ENCODE data around the gene TMC8. TPM values are rescaled to one million over a fixed set of nuclear protein-coding genes. Genes with fewer than 3 reads are reported as not detected.
"Not testable (repeated sequence)": the region's sequence is repeated elsewhere in the genome, so short reads cannot be mapped to it uniquely, and the experiment has no call there.

TMC8 gene
- polyA plus RNA-seq, 1 donor = 3.7 TPM

DNA sequence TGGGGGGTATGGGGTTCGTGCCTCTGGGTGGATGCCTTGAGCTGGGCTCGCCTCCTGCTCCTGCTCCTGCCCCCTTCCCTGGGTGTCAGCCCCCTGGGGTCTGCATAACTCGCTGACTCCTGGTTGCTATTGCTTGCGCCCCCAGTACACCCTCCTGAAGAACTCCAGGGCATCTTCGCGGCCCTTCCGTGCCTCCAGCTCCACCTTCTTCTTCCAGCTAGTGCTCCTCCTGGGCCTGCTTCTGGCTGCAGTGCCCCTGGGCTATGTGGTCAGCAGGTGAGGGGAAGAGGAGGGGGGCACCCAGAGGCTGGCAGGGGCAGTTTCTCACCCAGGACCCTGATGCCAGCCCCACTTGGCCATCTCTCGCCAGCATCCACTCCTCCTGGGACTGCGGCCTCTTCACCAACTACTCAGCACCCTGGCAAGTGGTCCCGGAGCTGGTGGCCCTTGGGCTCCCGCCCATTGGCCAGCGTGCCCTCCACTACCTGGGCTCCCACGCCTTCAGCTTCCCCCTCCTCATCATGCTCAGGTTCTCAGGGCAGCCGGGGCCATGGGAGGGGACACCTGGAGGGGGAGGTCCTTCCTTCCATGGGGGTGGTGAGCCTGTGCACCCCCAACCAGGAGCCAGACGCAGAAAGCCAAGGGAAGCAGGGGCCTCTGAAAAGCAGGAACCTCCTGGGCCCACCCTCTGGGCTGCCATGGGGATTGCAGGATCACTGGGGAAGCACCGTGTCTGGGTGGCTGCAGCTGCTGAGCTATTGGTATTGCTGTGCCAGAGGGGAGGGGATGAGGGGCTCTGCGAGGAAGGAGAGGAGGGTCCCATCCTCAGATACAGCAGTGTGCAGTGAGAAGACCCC lies 7.9 kb downstream of the TMC8 start:
- DNase-seq = no peak

DNA sequence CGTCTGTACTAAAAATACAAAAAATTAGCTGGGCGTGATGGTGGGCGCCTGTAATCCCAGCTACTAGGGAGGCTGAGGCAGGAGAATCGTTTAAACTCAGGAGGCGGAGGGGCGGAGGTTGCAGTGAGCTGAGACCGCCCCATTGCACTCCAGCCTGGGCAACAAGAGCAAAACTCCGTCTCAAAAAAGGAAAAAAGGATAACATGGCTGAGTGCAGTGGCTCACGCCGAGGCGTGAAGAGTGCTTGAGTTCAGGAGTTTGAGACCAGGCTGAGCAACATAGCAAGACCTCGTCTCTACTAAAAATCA lies 9.2 kb downstream of the TMC8 start:
- not testable (repeated sequence) for DNase-seq

DNA sequence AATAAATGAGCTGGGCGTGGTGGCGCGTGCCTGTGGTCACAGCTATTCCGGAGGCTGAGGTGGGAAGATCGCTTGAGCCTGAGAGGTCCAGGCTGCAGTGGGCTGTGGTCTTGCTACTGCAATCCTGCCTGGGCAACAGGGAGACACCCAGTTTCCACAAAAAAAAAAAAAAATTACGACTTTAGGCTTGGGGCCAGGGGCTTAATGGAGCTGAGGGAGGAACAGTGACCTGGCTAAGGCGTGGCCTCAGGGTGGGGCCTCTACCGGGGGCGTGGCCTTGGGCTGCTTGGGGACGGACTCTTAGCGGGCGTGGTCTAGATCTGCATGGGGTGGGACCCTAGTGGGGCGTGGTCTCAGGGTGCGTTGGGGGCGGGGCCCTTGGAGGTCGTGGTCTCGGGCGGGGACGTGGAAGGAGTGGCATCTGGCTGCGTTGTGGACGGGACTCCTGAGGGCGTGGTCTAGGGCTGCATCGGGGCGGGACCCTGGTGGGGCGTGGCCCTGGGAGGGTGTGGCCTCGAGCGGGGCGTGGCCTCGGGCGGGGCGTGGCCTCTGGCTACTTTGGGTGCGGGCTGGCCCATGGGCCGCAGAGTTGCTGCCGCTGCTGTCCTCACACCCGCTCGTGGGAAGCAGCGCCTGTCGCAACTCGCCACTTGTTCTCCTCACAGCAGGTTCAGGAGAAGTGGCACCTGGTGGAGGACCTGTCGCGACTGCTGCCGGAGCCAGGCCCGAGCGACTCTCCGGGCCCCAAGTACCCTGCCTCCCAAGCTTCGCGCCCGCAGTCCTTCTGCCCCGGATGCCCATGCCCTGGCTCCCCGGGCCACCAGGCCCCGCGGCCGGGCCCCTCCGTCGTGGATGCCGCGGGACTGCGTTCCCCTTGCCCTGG lies 9.8 kb downstream of the TMC8 start:
- DNase-seq = peak; percentile 54

DNA sequence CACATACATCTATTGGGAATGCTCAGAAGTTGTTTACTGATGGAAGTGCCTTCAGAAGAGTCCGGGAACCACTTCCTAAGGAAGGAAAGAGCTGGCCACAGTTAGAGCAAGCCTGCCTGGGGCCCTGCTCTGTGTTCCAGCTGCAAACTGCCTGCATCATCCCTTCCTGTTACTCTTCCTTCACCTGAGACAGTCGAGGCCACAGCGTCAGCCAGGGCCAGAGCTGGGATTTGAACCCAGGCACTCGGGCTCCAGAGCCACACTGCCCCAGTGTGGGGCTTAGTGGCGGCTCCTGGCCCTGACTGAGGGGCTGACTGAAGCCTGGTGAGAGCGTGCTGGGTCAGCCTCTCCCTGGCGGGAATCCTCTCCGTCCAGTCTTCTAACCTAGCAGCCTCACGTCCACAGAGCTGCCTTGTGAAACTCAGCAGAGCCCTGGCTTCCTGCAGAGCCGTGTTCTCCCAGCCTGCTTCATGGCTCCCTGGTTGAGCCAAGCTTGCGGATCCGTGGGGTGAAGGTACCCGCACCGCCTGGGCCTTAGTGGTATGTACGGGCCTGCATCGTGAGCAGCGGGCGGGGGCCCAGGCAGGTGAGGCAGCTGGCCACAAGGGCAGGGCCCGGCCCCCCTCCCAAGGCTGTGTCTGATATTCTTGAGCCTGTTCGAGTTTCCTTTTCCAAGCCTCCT lies 11.0 kb downstream of the TMC8 start:
- DNase-seq = no peak

DNA sequence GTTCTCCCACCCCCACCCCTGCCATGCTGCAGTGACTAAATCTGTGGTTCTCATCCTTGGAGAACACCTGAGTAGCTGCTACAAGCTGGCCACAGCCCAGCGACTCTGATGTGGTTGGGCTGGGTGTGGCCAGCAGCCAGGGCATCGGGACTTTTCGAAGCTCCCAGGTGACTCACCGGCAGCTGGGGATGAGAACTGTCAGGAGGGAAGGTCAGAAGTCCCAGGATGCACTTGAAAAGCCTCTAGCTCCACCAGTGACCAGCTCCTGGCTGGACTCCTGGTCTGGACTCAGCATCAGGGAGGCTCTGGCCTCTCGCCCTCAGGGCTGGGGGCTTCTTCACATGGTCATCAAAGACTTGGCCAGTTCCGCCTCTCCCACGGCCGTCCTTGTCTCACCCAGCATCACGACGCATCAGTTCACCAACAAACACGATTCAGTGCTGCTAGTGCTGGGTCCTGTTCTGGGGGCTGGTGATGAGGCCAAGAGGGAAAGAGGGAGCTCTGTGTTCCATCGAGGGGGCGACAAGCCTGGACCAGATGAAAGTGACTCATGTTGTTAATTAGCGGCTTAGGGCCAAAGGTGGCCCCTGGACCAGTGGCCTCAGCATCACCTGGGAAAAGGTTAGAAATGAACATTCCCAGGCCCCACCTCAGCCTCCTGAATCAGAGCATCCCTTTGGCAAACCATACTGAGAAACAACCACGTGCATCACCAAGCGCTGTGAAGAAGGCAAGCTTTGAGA lies 11.7 kb downstream of the TMC8 start:
- no peak for DNase-seq

DNA sequence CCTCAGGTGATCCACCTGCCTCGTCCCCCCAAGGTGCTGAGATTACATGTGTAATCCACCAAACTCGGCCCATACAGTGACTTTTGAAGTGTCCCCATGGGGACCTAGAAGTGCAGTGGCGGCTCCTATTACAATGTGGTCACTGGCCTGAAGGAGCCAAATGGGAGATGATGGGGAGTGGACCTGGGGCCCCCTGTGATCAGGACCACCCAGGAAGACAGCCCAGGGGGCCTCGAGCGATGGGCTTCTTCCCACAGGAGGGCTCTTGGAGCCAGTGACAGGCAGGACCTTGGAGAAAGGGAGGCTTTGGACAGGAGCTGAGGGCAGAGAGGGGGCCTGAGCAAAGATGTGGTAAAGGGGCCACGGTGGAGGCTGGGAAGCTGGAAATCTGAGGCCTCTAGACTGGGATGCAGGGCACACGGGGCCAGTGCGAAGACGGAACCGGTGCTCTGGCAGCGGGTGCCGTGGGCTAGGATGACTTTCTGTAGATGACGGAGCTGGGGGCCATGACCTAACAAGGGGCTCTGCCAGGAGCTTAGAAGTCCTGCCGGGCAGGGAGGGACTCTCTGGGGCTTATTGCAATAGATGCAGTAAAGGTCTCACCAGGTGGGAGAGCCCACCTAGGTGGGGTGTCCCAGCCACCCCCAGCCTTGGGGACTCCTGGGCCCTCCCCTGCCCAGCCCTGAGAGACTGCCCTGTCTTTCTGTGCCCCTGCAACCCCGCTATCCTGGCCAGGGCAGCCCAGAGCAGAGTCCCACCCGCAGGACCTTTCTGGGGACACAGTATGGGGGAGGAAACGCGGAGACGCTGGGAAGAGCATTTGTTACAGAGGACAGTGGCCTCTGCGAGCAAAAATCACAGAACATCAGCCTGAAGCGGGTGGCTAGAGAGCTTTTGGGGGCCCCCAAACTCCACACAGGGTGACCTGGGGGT lies 12.9 kb downstream of the TMC8 start:
- no peak for DNase-seq

DNA sequence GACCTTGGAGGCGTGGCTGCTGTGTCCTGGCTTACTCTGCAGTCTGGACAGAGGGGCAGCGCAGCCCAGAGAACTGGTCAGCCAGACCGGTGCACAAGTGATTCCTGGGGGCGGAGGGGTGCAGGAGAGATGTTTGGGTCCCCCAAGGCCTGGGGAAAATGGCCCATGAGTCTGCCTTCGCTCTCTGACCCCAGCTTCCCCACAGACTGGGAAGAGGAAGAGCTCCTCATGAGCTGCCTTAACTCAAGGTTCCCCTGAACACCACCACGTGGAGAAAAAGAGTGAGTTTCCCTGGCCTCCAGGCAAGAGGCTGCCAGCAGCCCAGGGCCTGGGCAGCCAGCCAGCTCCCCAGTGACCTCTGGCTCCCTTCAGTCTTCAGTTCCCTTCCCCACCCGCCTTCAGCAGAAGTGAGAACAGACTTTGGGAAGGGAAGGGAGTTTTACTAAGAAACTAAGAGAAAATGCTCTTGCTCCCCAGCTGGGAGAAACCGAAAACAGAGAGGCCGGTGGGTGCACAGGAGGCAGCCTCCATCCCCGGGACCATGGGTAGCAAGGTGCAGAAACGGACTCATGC lies 13.7 kb downstream of the TMC8 start:
- peak; percentile 85 for DNase-seq

DNA sequence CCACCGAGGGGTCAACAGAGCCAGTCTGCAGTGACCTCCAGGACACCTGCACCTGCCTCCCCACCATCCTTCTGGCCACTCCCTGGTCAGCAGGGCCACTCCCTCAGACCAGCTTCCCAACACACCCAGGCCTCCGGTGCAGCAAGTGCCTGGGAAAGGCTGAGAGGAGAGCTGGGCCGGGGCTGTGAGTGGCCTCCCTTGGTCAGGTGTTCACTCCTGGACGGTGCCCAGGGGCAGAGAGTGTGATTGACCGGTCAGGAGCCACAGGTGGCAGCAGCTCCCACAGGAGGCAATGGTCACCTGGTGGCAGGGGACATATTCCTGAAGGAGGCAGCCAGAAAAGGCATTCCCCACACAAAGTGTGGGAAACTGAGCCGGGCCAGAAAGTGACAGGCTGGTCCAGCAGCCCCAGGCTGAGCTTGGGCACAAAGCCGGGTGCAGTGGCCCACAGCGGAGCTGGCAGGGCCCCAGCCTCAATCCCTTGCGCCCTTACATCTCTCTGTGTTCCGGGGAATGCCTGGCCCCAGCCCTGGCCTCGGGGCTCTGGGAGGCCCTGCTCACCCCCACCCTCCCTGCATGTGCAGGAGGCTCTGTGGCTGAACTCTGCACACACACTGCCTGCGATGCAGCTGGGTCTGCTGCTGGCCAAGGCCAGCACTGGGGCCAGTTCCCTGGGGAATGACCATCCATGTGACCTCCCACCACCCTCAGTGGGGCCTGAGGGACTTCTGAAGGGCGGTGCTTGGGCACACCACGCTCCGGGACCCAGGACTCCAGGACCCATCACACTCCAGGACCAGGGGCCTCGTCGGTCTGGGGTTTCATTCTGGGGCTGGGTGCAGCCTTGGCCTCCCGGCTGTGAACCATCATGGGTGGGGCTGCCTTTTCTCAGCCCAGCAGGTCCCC lies 14.4 kb downstream of the TMC8 start:
- peak; percentile 73 for DNase-seq

DNA sequence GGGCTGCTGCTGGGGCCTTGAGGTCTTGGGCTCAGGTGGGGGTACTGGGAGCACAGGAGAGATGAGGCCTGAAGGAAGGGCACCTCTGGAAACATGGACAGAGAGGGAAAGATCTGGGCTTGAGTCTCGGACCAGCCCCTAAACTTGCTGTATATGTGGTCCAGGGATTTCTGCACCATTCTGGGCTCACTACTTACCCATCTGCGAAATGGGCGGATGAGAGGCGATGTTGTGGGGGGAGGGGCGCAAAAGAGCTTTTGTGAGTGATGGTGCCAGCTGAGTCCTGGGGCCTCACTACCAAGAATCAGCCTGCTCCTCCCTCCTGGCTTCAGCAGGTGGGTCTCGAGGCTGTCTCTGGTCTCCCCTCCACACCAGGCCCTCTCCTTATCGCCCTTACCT lies 15.9 kb downstream of the TMC8 start:
- DNase-seq = no peak

DNA sequence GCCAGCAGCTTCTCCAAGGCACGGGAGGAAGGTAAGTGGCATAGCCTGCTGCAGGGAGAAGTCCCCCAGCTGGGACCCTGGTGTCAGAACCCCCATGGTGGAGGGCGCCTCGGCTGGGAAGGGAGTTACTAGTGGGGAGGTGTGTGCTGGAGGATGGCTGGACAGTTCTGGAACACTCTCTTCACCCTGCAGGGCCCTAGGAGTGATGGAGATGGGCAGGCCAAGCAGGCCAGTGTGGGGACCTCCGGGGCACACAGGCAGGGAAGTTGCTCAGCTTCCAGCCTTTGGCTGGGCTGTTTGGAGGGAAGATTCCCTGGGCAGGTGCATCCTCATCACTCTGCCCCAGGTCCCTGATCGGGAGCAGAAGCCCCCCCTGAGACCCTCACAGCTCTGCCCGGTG lies 16.3 kb downstream of the TMC8 start:
- no peak for DNase-seq

DNA sequence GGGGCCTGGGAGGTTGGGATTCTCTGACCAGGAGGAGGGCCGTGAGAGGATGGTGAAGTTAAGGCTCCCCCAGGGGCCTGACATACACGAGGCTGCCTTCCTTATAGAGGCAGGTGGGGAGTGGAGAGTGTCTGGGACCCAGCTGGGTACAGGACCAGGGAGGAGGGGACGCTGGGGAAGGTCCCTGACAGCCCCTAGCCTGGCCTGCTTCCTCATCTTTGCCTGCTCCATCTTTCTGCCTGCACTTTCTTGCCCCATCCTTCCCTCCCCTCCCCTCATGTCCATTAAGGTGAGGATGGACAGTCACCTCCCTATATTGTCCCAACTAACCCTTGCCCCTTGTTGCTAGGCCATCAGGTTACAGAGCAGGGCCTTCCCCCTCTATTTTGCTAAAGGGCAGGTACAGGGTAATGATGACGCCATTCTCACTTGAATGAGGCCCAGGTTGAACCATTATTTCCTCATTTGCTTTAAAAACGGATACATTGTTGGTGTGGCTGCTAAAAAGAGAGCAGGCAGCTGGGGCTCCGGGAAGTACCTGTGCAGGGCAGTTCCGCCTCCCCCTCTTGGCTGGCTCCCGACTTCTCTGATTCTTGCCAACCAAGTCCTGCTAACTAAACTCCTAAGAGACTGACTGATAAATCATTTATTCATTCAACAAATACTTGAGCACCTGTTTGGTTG lies 16.9 kb downstream of the TMC8 start:
- no peak for DNase-seq

DNA sequence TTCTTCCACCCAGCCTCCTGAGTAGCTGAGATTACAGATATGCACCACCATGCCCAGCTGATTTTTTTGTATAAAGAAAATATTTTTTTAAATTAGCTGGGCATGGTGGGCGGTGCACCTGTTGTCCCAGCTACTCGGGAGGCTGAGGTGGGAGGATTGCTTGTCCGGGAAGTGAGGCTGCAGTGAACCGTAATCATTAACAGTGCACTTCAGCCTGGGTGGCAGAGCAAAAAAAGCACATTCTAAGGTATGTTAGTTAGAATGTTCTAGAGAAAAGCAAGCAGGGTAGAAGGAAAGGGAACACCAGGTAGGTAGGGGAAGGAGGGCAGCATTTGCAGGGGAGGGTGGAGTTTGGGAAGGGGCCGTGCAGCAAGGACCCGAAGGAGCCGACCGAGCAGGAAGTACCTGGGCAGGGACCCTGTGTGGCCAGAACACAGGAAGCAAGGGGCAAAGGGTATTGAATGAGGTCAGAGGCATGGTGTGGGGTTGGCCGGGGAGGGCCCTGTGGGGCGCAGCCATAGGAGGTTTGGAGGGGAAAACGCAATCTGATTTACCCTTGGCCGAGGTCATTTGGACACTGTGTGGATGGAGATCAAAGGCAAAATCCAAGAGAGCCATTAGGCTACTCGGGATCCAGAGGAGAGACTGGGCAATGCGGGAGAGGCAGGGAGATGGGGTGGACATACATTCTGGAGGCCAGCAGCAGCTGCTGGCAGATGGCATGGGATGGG lies 17.9 kb downstream of the TMC8 start:
- DNase-seq = no peak

DNA sequence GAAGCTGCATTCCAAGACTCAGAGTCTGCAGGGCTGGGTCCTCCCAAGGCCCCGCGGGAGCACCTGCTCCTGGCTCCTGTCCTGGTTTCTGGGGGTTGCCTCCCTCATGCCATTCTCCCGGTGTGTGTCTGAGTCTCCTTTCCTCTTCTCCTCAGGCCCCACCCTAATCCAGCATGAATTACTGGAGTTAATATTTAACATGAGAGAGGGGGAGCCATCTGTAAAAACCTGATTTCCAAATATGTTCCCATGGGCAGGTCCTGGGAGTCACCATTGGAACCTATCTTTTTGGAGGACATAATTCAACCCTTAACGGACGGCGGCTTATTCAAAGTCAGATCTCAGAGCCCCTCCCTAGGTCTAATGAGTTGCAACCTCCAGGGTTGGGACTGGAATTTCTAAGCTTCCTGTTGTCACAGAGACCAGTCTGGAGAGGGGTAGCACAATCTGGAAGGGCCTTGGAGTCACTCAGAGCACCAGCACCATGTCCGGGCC lies 21.0 kb downstream of the TMC8 start:
- no peak for DNase-seq

DNA sequence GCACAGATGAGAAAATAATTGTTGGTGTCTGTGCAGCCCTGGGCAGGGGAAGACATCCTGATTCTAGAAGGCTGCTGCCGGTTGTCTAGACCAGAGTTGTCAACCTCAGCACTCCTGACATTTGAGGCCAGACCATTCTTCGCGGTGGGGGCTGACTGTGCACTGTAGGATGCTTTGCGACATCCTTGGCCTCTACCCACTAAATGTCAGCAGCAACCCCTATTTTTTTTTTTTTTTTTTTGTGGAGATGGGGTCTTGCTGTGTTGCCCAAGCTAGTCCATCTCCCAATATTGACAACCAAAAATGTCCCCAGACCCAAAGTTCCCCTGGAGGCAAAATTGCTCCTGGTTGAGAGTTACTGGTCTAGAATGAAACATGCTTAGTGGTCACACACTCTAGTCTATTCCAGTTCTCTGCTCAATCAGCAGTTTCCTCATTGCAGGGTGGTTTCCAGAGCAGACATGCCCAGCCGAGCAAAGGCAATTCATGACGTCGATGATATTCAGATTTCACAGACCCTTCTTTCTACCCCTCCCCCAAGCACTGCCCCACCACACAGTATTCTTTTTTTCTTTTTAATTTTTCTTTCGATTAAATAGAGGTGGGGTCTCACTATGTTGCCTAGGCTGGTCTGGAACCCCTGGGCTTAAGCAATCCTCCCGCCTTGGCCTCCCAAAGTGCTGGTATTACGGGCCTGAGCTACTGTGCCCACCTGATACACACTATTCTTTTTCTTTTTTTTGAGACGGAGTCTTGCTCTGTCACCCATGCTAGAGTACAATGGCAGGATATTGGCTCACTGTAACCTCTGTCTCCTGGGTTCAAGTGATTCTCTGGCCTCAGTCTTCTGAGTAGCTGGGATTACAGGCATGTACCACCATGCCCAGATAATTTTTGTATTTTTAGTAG lies 24.6 kb downstream of the TMC8 start:
- no peak for DNase-seq

DNA sequence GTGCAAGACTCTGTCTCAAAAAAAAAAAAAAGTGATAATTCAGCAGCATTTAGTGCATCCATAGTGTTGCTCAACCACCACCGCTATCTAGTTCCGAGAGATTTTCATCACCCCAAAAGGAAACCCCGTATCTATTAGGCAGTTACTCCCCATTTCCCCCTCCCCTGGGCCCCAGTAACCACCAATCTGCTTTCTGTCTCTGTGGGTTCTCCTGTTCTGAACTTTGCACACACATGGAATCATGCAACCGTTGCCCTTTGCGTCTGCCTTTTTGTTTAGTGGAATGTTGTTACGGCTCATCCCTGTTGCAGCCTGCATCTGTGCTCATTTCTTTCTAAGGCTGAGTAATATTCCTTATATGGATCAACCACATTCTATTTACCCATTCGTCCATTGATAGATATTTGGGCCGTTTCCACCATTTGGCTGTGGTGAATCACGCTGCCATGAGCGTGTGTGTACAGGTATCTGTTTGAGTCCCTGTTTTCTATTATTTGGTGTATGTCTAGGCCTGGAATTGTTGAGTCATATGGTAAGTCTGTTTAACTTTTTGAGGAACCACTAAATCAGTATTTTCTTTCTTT lies 29.1 kb downstream of the TMC8 start:
- no peak for DNase-seq

DNA sequence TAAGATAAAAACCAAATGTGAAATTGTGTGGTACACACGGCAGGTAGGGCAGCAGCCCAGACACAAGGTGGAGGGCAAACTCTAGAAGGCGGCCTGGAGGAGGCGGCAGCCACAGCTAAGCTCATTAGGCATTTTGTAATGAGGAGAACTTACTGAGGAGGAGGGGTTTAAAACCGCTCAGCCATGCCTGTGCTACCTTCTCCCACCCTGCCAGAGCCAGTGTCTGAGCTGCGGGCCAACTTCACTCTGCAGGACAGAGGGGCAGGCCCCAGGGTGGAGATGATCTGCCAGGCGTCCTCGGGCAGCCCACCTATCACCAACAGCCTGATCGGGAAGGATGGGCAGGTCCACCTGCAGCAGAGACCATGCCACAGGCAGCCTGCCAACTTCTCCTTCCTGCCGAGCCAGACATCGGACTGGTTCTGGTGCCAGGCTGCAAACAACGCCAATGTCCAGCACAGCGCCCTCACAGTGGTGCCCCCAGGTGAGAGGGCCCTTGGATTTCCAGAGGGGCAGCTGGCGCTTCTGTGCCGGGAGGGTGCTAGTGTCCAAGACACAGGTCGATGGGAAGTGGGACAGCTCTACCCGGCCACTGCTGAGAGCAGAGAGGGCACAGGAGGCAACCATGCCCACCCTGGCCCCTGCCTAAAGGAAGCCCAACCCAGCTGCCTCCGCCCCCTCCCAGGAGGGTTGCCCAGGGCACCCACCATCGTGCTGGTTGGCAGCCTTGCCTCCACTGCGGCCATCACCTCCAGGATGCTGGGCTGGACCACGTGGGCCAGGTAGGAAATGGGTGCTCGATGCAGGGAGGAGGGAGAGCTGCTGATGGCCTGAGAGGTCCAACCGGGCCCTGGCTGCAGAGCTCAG lies 33.5 kb downstream of the TMC8 start:
- DNase-seq = no peak
